Mesenchymal stem cell (in vitro differentiated cells and primary cell): ENCODE results near the gene RIT1.
A peak's percentile ranks its signal among the peaks of the same experiment; 100 is the strongest.

Experiments used
- DNase-seq: peaks from one replicate; pipeline ENCODE4 v3.0.0-alpha.2; 2013
- H2AFZ ChIP-seq: one replicate; pipeline ENCODE4 v1.6.1; 2013; ENCODE audit warnings: low read depth, mild to moderate bottlenecking, control low read depth, inconsistent platforms, low read length, moderate library complexity
- H2AK5ac ChIP-seq: 2 replicates; pipeline ENCODE4 v1.6.1; 2013; ENCODE audit warnings: low read length, moderate library complexity, mild to moderate bottlenecking, inconsistent platforms; ENCODE audit not compliant: severe bottlenecking
- H2BK120ac ChIP-seq: one replicate; pipeline ENCODE4 v1.6.1; 2013; ENCODE audit warnings: low read depth, mild to moderate bottlenecking, inconsistent platforms, low read length, moderate library complexity
- H2BK12ac ChIP-seq, 2 experiments: one replicate each; pipeline ENCODE4 v1.6.1; 2013; ENCODE audit warnings: inconsistent platforms in 2 of 2, low read length in 2 of 2, mild to moderate bottlenecking in 2 of 2, moderate library complexity in 2 of 2, control low read depth in 1 of 2
- H2BK15ac ChIP-seq: one replicate; pipeline ENCODE4 v1.6.1; 2013; ENCODE audit warnings: mild to moderate bottlenecking, low read depth, inconsistent platforms; ENCODE audit not compliant: poor library complexity, severe bottlenecking
- H2BK5ac ChIP-seq: 2 replicates; pipeline ENCODE4 v1.6.1; 2013; ENCODE audit warnings: low read depth, mild to moderate bottlenecking, low read length, control low read depth, inconsistent platforms; ENCODE audit not compliant: poor library complexity, severe bottlenecking
- H3K14ac ChIP-seq, 2 experiments: one replicate each; pipeline ENCODE4 v1.6.1; 2013; ENCODE audit warnings: inconsistent platforms in 2 of 2, low read length in 2 of 2, control low read depth in 1 of 2, mild to moderate bottlenecking in 1 of 2, moderate library complexity in 1 of 2
- H3K18ac ChIP-seq, 2 experiments: one replicate each; pipeline ENCODE4 v1.6.1; 2013; ENCODE audit warnings: inconsistent platforms in 2 of 2, low read length in 2 of 2, control low read depth in 1 of 2, low read depth in 1 of 2, mild to moderate bottlenecking in 1 of 2
- H3K23ac ChIP-seq, 2 experiments: one replicate each; pipeline ENCODE4 v1.6.1; 2013; ENCODE audit warnings: inconsistent platforms in 2 of 2, low read length in 2 of 2, mild to moderate bottlenecking in 2 of 2, moderate library complexity in 2 of 2, control low read depth in 1 of 2
- H3K27ac ChIP-seq: 2 replicates; pipeline ENCODE4 v1.5.1; 2013; ENCODE audit warnings: mild to moderate bottlenecking, moderate library complexity, low read length, control low read depth, inconsistent platforms; ENCODE audit not compliant: poor library complexity, severe bottlenecking
- H3K27me3 ChIP-seq, 2 experiments: 2 replicates each; pipeline versions ENCODE4 v1.6.1 to v1.7.0; 2013; ENCODE audit warnings: low read length in 2 of 2, mild to moderate bottlenecking in 2 of 2, moderate library complexity in 2 of 2, control low read depth in 1 of 2, inconsistent platforms in 1 of 2; ENCODE audit not compliant: control insufficient read depth in 1 of 2, insufficient read depth in 1 of 2
- H3K36me3 ChIP-seq, 2 experiments: 2 replicates each; pipeline versions ENCODE4 v1.6.1 to v1.7.0; 2013; ENCODE audit warnings: low read length in 2 of 2, control low read depth in 1 of 2, inconsistent platforms in 1 of 2, low read depth in 1 of 2, mild to moderate bottlenecking in 1 of 2; ENCODE audit not compliant: insufficient read depth in 2 of 2, control insufficient read depth in 1 of 2
- H3K4ac ChIP-seq, 2 experiments: one replicate each; pipeline ENCODE4 v1.6.1; 2013; ENCODE audit warnings: inconsistent platforms in 2 of 2, low read length in 2 of 2, mild to moderate bottlenecking in 2 of 2, moderate library complexity in 2 of 2, control low read depth in 1 of 2, low read depth in 1 of 2
- H3K4me1 ChIP-seq: 2 replicates; pipeline ENCODE4 v1.6.1; 2013; ENCODE audit warnings: low read depth, low read length, control low read depth; ENCODE audit not compliant: control insufficient read depth, insufficient read depth
- H3K4me2 ChIP-seq: 2 replicates; pipeline ENCODE4 v1.6.1; 2013; ENCODE audit warnings: low read length, mild to moderate bottlenecking, inconsistent platforms; ENCODE audit not compliant: poor library complexity, severe bottlenecking
- H3K4me3 ChIP-seq, 2 experiments: 2 replicates each; pipeline versions ENCODE4 v1.5.1 to v1.7.0; 2013; ENCODE audit warnings: low read length in 2 of 2, mild to moderate bottlenecking in 2 of 2, control low read depth in 1 of 2, low read depth in 1 of 2; ENCODE audit not compliant: insufficient read depth in 1 of 2
- H3K79me1 ChIP-seq: replicated peaks from 2 replicates; pipeline ENCODE4 v1.6.1; 2013; ENCODE audit warnings: mild to moderate bottlenecking, control low read depth, low read length, inconsistent platforms; ENCODE audit not compliant: poor library complexity, severe bottlenecking
- H3K9ac ChIP-seq: 2 replicates; pipeline ENCODE4 v1.7.0; 2013; ENCODE audit warnings: mild to moderate bottlenecking, low read length, moderate library complexity
- H3K9me3 ChIP-seq: 2 replicates; pipeline ENCODE4 v1.7.0; 2013; ENCODE audit warnings: mild to moderate bottlenecking, low read length; ENCODE audit not compliant: control insufficient read depth
- H4K8ac ChIP-seq: one replicate; pipeline ENCODE4 v1.6.1; 2013; ENCODE audit warnings: inconsistent platforms, mild to moderate bottlenecking, low read length, moderate library complexity
- H4K91ac ChIP-seq: one replicate; pipeline ENCODE4 v1.6.1; 2013; ENCODE audit warnings: mild to moderate bottlenecking, low read length, inconsistent platforms
- WGBS: methylation state at CpG from one replicate; pipeline ENCODE4 v1.1.7; 2013; ENCODE audit warnings: mixed read lengths; 5-methylcytosine and 5-hydroxymethylcytosine counted together

Gene RIT1

GRCh38 chr1:155856257-155856974 lies 54.7 kb downstream of the RIT1 start:
- 59% methylated on average over 19 of the region's 20 CpGs for WGBS
- peak overlapping the region; percentile 59 for H4K8ac ChIP-seq
- H3K4me2 ChIP-seq = peak overlapping the region; percentile 86
- H3K27me3 ChIP-seq = no peaks in the 10 kb centered on the region
- H2BK15ac ChIP-seq = no peak overlapping the region
- peaks cover 24 to 38% of the 10 kb centered on the region in 2 experiments for H3K36me3 ChIP-seq
- H3K9me3 ChIP-seq = no peaks in the 10 kb centered on the region
- peak overlapping the region; percentile 26 for H2AK5ac ChIP-seq
- peak overlapping the region in 1 of 2 experiments; percentile 84 for H3K4ac ChIP-seq
- H3K27ac ChIP-seq = peak overlapping the region; percentile 1
- H3K14ac ChIP-seq = peak overlapping the region in 1 of 2 experiments; percentile 100
- peak overlapping the region; percentile 70 for H4K91ac ChIP-seq
- no peak overlapping the region for H2BK12ac ChIP-seq
- no peak for DNase-seq
- H3K79me1 ChIP-seq = peaks cover 5% of the 10 kb centered on the region
- peak overlapping the region; percentile 78 to 95 for H3K4me3 ChIP-seq
- H3K4me1 ChIP-seq = peaks cover 7% of the 10 kb centered on the region
- no peak overlapping the region for H2BK5ac ChIP-seq
- H2BK120ac ChIP-seq = peak overlapping the region; percentile 54
- peak overlapping the region; percentile 75 for H2AFZ ChIP-seq
- peak overlapping the region; percentile 88 to 99 for H3K18ac ChIP-seq
- H3K23ac ChIP-seq = no peak overlapping the region
- H3K9ac ChIP-seq = peak overlapping the region; percentile 95

- H2BK120ac ChIP-seq = no peak overlapping the region
- H2BK15ac ChIP-seq = no peak overlapping the region
- no peak overlapping the region for H2BK12ac ChIP-seq
- H4K8ac ChIP-seq = no peak overlapping the region
- H3K14ac ChIP-seq = no peak overlapping the region
- H3K9me3 ChIP-seq = no peaks in the 10 kb centered on the region
- no peak overlapping the region for H3K4ac ChIP-seq
- WGBS = 93% methylated on average over 3 of the region's 3 CpGs
- H3K79me1 ChIP-seq = peaks cover 10% of the 10 kb centered on the region
- no peak overlapping the region for H3K23ac ChIP-seq
- no peak overlapping the region for H4K91ac ChIP-seq
- no peak overlapping the region for H3K9ac ChIP-seq
- no peak overlapping the region for H3K18ac ChIP-seq
- no peaks in the 10 kb centered on the region for H3K4me1 ChIP-seq
- H3K27me3 ChIP-seq = no peaks in the 10 kb centered on the region
- DNase-seq = no peak
- no peak overlapping the region for H2AK5ac ChIP-seq
- H3K4me2 ChIP-seq = no peak overlapping the region
- H2BK5ac ChIP-seq = no peak overlapping the region
- H2AFZ ChIP-seq = no peak overlapping the region
- H3K27ac ChIP-seq = no peak overlapping the region
- H3K4me3 ChIP-seq = no peak overlapping the region
- H3K36me3 ChIP-seq = peaks cover 47 to 73% of the 10 kb centered on the region in 2 experiments
Measured at GRCh38 chr1:155850345-155850744, 60.8 kb downstream of the RIT1 start.

GRCh38 chr1:155847823-155848529 lies 63.2 kb downstream of the RIT1 start:
- H3K4me2 ChIP-seq = no peak overlapping the region
- no peak for DNase-seq
- no peak overlapping the region for H2AK5ac ChIP-seq
- H2AFZ ChIP-seq = no peak overlapping the region
- no peak overlapping the region for H2BK15ac ChIP-seq
- no peak overlapping the region for H3K14ac ChIP-seq
- no peaks in the 10 kb centered on the region for H3K4me1 ChIP-seq
- no peak overlapping the region for H2BK120ac ChIP-seq
- no peak overlapping the region for H2BK12ac ChIP-seq
- no peak overlapping the region for H3K4me3 ChIP-seq
- H4K91ac ChIP-seq = no peak overlapping the region
- H2BK5ac ChIP-seq = no peak overlapping the region
- H3K4ac ChIP-seq = no peak overlapping the region
- no peak overlapping the region for H3K27ac ChIP-seq
- no peak overlapping the region for H3K9ac ChIP-seq
- H4K8ac ChIP-seq = no peak overlapping the region
- peaks cover 20% of the 10 kb centered on the region for H3K79me1 ChIP-seq
- no peak overlapping the region for H3K23ac ChIP-seq
- H3K27me3 ChIP-seq = no peaks in the 10 kb centered on the region
- no peaks in the 10 kb centered on the region for H3K9me3 ChIP-seq
- no peak overlapping the region for H3K18ac ChIP-seq
- WGBS = no CpG with 5 or more reads among the region's 1 CpG
- peaks cover 47 to 73% of the 10 kb centered on the region in 2 experiments for H3K36me3 ChIP-seq
